GM23248 (cell line): Measurements from ENCODE around the gene RAMP3.
"Not testable (repeated sequence)": the region's sequence is repeated elsewhere in the genome, so short reads cannot be mapped to it uniquely, and the experiment has no call there.

Source experiments
- EZH2 ChIP-seq: fragments of 200-600 bp; sonication (generic); IDR thresholded peaks from 2 replicates; pipeline ENCODE4 v1.6.1; 2018; ENCODE audit warnings: antibody characterized with exemption, mild to moderate bottlenecking; ENCODE audit not compliant: insufficient read depth, poor library complexity, severe bottlenecking
- EZH2phosphoT487 ChIP-seq: fragments of 200-600 bp; sonication (generic); IDR thresholded peaks from 2 replicates; pipeline ENCODE4 v1.6.1; 2018; ENCODE audit warnings: antibody characterized with exemption, moderate library complexity, mild to moderate bottlenecking, low read depth; ENCODE audit not compliant: insufficient read depth

- TF ChIP-seq EZH2, EZH2phosphoT487: not testable (repeated sequence)
Measured at GRCh38 chr7:45164271-45164670, 6.7 kb downstream of the RAMP3 start.
